H9 (cell line): ENCODE measurements around the gene ENTR1. TPM values are rescaled to one million over a fixed set of nuclear protein-coding genes. Genes with fewer than 3 reads are reported as not detected.

Experiments
- DNase-seq: peaks from one replicate; pipeline ENCODE4 v3.0.0-alpha.2; 2017
- H2AFZ ChIP-seq: one replicate; pipeline ENCODE4 v1.6.1; 2013; ENCODE audit warnings: mild to moderate bottlenecking, low read length, control low read depth, moderate library complexity
- H2AK5ac ChIP-seq: 2 replicates; pipeline ENCODE4 v1.6.1; 2013; ENCODE audit warnings: low read length, control low read depth, mixed read lengths; ENCODE audit not compliant: insufficient read length
- H2BK120ac ChIP-seq: one replicate; pipeline ENCODE4 v1.6.1; 2013; ENCODE audit warnings: low read depth, mild to moderate bottlenecking, low read length, control low read depth, inconsistent platforms; ENCODE audit not compliant: poor library complexity, severe bottlenecking
- H2BK12ac ChIP-seq: 2 replicates; pipeline ENCODE4 v1.6.1; 2013; ENCODE audit warnings: low read length, control low read depth, mixed read lengths, low read depth; ENCODE audit not compliant: insufficient read length
- H2BK15ac ChIP-seq: 2 replicates; pipeline ENCODE4 v1.6.1; 2013; ENCODE audit warnings: low read depth, low read length, control low read depth
- H2BK20ac ChIP-seq: one replicate; pipeline ENCODE4 v1.6.1; 2013; ENCODE audit warnings: low read depth, mild to moderate bottlenecking, low read length, control low read depth, inconsistent platforms; ENCODE audit not compliant: poor library complexity, severe bottlenecking
- H2BK5ac ChIP-seq: 2 replicates; pipeline ENCODE4 v1.6.1; 2013; ENCODE audit warnings: low read length, control low read depth, mixed read lengths; ENCODE audit not compliant: insufficient read length
- H3K14ac ChIP-seq: 2 replicates; pipeline ENCODE4 v1.6.1; 2013; ENCODE audit warnings: low read length, control low read depth; ENCODE audit not compliant: insufficient read depth
- H3K18ac ChIP-seq: 2 replicates; pipeline ENCODE4 v1.6.1; 2013; ENCODE audit warnings: low read depth, mild to moderate bottlenecking, mixed read lengths, low read length, control low read depth; ENCODE audit not compliant: insufficient read length
- H3K23ac ChIP-seq: 2 replicates; pipeline ENCODE4 v1.6.1; 2013; ENCODE audit warnings: low read length, control low read depth, mixed read lengths, low read depth; ENCODE audit not compliant: insufficient read length
- H3K23me2 ChIP-seq: 2 replicates; pipeline ENCODE4 v1.6.1; 2013; ENCODE audit warnings: low read depth, mild to moderate bottlenecking, mixed read lengths, low read length, control low read depth; ENCODE audit not compliant: insufficient read length, poor library complexity, severe bottlenecking
- H3K27ac ChIP-seq: 2 replicates; pipeline ENCODE4 v1.5.1; 2013; ENCODE audit warnings: low read length, control low read depth, mixed read lengths, low read depth; ENCODE audit not compliant: insufficient read length
- H3K27me3 ChIP-seq: 2 replicates; pipeline ENCODE4 v1.6.1; 2013; ENCODE audit warnings: low read length, control low read depth, inconsistent platforms; ENCODE audit not compliant: insufficient read depth
- H3K4ac ChIP-seq: 2 replicates; pipeline ENCODE4 v1.6.1; 2013; ENCODE audit warnings: low read depth, mild to moderate bottlenecking, control low read depth, inconsistent platforms, low read length, moderate library complexity
- H3K4me1 ChIP-seq: 2 replicates; pipeline ENCODE4 v1.6.1; 2013; ENCODE audit warnings: low read length, control low read depth, inconsistent platforms; ENCODE audit not compliant: insufficient read depth
- H3K4me2 ChIP-seq: 2 replicates; pipeline ENCODE4 v1.6.1; 2013; ENCODE audit warnings: low read length, control low read depth, mixed read lengths; ENCODE audit not compliant: insufficient read length, insufficient read depth
- H3K56ac ChIP-seq: 2 replicates; pipeline ENCODE4 v1.6.1; 2013; ENCODE audit warnings: low read depth, mild to moderate bottlenecking, mixed read lengths, low read length, control low read depth; ENCODE audit not compliant: insufficient read length
- H3K79me1 ChIP-seq: 2 replicates; pipeline ENCODE4 v1.6.1; 2013; ENCODE audit warnings: low read depth, mild to moderate bottlenecking, moderate library complexity, low read length, control low read depth, inconsistent platforms; ENCODE audit not compliant: insufficient read depth, poor library complexity, severe bottlenecking
- H3K79me2 ChIP-seq: 2 replicates; pipeline ENCODE4 v1.6.1; 2013; ENCODE audit warnings: low read length, control low read depth, inconsistent platforms; ENCODE audit not compliant: insufficient read depth
- H3K9ac ChIP-seq: 2 replicates; pipeline ENCODE4 v1.6.1; 2013; ENCODE audit warnings: low read length, control low read depth, mixed read lengths; ENCODE audit not compliant: insufficient read length; ENCODE audit errors: extremely low read depth
- H3K9me3 ChIP-seq: one replicate; pipeline ENCODE4 v1.6.1; 2013; ENCODE audit warnings: low read depth, low read length, inconsistent platforms; ENCODE audit not compliant: control insufficient read depth
- H3T11ph ChIP-seq: one replicate; pipeline ENCODE4 v1.6.1; 2013; ENCODE audit warnings: mild to moderate bottlenecking, low read length, control low read depth, inconsistent platforms
- H4K20me1 ChIP-seq: one replicate; pipeline ENCODE4 v1.6.1; 2013; ENCODE audit not compliant: control insufficient read depth, insufficient read length, insufficient read depth
- H4K5ac ChIP-seq: 2 replicates; pipeline ENCODE4 v1.6.1; 2013; ENCODE audit warnings: low read depth, mild to moderate bottlenecking, mixed read lengths, low read length, control low read depth; ENCODE audit not compliant: insufficient read length
- H4K8ac ChIP-seq: replicated peaks from 2 replicates; pipeline ENCODE4 v1.6.1; 2013; ENCODE audit warnings: low read length, control low read depth, mixed read lengths, low read depth; ENCODE audit not compliant: insufficient read length
- H4K91ac ChIP-seq: 2 replicates; pipeline ENCODE4 v1.6.1; 2013; ENCODE audit warnings: low read depth, mild to moderate bottlenecking, moderate library complexity, mixed read lengths, low read length, control low read depth; ENCODE audit not compliant: insufficient read length
- H3K27ac Mint-ChIP-seq, 3 experiments: 2 replicates in 2 of 3; 3 replicates in 1 of 3; pipeline ENCODE4 v1.8.0; 2020 to 2021; ENCODE audit warnings: mixed read lengths in 3 of 3, mild to moderate bottlenecking in 1 of 3, moderate library complexity in 1 of 3
- H3K27me3 Mint-ChIP-seq: 2 replicates; pipeline ENCODE4 v1.8.0; 2021; ENCODE audit warnings: low read depth, mild to moderate bottlenecking, moderate library complexity, mixed read lengths
- H3K36me3 Mint-ChIP-seq, 3 experiments: 2 replicates in 2 of 3; 3 replicates in 1 of 3; pipeline ENCODE4 v1.8.0; 2020 to 2021; ENCODE audit warnings: low read depth in 3 of 3, mixed read lengths in 3 of 3; ENCODE audit not compliant: insufficient read depth in 1 of 3
- H3K4me1 Mint-ChIP-seq, 2 experiments: 2 replicates each; pipeline ENCODE4 v1.8.0; 2020; ENCODE audit warnings: mixed read lengths in 2 of 2
- H3K4me3 Mint-ChIP-seq, 2 experiments: 2 replicates in 1 of 2; 3 replicates in 1 of 2; pipeline ENCODE4 v1.8.0; 2020 to 2021; ENCODE audit warnings: mild to moderate bottlenecking in 2 of 2, mixed read lengths in 2 of 2, moderate library complexity in 1 of 2
- H3K9me3 Mint-ChIP-seq, 2 experiments: 2 replicates in 1 of 2; 3 replicates in 1 of 2; pipeline ENCODE4 v1.8.0; 2020; ENCODE audit warnings: mild to moderate bottlenecking in 2 of 2, mixed read lengths in 2 of 2, moderate library complexity in 1 of 2
- WGBS: extraction: QIAGEN DNeasy Blood & Tissue Kit; methylation state at CpG from one replicate; pipeline ENCODE4 v1.1.7; 2013; ENCODE audit warnings: missing lambda C conversion rate, low lambda C conversion rate, mixed read lengths; ENCODE audit not compliant: insufficient read length; ENCODE audit errors: extremely low coverage; 5-methylcytosine and 5-hydroxymethylcytosine counted together
- total RNA-seq: library from RNA; stranded (reverse); gene quantifications from 2 replicates; pipeline ENCODE4 v1.2.1, GENCODE V29; 2021
- TF ChIP-seq, protein P1 (sequence below): fragments of 200-600 bp; sonication (generic); conservative IDR thresholded peaks from 3 replicates; pipeline ENCODE4 v1.8.0; 2021; ENCODE audit warnings: antibody characterized with exemption, mild to moderate bottlenecking

The ENTR1 gene
- total RNA-seq, 1 experiment from 2014 or later: 108 TPM

DNA sequence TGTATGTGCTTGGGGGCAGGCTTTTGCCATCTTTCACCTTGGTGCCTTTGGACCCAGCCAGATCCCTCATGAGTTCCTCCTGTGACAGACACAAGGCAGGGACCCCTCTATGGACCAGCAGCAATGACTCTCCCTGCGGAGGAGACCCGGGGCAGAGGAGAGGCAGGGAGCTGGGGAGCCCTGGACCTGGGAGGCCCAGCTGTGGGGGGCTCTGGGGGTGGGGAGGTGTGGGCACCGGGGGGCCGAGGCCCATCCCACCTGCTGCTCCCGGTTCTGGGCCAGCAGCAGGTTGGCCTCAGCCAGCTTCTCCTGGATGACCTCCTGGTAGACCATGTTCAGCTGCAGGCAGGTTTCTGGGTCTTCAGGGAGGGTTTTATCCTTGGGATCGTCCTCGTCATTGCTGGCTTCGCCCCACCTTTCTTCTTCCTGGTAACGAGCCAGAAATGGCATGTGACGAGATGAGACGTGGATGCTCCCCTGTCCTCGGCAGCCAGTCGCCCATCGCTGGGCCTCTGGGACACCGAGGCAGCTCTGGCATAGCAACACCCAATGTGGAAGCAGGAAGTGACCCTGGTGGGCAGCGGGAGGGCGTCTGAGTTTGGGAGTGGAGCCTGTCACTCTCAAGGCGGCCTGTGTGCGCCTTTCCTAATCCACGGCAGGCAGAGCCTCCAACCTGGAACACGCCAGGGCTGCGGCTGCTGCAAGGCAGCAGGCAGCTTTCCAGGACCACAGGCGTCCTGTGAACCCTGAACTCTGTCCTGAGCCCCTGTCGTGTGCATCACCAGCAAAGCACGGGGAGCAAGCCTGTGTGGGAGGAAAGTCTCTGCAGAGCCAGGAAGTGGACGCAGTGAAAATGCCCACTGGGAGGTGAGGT, 14.8 kb downstream of the ENTR1 start:
- no peaks in the 10 kb centered on the region for H3K9me3 ChIP-seq
- WGBS: no CpG with 5 or more reads among the region's 26 CpGs
- H3K4me1 ChIP-seq: no peaks in the 10 kb centered on the region
- H3K79me2 ChIP-seq: peaks cover 12% of the 10 kb centered on the region; the same call in 1 of the 2 replicates
- Mint-ChIP-seq H3K27me3 (no peaks in the 10 kb centered on the region), H3K4me1 (peaks cover 10% of the 10 kb centered on the region in 2 experiments), H3K36me3 (peaks cover 31 to 65% (median 60%) of the 10 kb centered on the region in 3 experiments; a peak in 6 of 7 replicates), H3K4me3 (no peak overlapping the region), H3K9me3 (no peaks in the 10 kb centered on the region), H3K27ac (no peak overlapping the region)
- no peak overlapping the region for H3K18ac ChIP-seq
- no peaks in the 10 kb centered on the region for H3K27me3 ChIP-seq
- no peak overlapping the region for H3K4ac ChIP-seq
- no peak overlapping the region for H2AK5ac ChIP-seq
- no peak overlapping the region for H4K8ac ChIP-seq
- no peak overlapping the region for H4K5ac ChIP-seq
- no peak overlapping the region for H3K56ac ChIP-seq
- no peak overlapping the region for H4K91ac ChIP-seq
- H3K4me2 ChIP-seq: no peak overlapping the region
- no peak overlapping the region for H3T11ph ChIP-seq
- no peak overlapping the region for H3K23ac ChIP-seq
- no peak overlapping the region for H2BK5ac ChIP-seq
- H2BK120ac ChIP-seq: no peak overlapping the region
- TF ChIP-seq, protein P1, sequence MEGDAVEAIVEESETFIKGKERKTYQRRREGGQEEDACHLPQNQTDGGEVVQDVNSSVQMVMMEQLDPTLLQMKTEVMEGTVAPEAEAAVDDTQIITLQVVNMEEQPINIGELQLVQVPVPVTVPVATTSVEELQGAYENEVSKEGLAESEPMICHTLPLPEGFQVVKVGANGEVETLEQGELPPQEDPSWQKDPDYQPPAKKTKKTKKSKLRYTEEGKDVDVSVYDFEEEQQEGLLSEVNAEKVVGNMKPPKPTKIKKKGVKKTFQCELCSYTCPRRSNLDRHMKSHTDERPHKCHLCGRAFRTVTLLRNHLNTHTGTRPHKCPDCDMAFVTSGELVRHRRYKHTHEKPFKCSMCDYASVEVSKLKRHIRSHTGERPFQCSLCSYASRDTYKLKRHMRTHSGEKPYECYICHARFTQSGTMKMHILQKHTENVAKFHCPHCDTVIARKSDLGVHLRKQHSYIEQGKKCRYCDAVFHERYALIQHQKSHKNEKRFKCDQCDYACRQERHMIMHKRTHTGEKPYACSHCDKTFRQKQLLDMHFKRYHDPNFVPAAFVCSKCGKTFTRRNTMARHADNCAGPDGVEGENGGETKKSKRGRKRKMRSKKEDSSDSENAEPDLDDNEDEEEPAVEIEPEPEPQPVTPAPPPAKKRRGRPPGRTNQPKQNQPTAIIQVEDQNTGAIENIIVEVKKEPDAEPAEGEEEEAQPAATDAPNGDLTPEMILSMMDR: no peak
- no peak for DNase-seq
- no peak overlapping the region for H2BK20ac ChIP-seq
- H2BK12ac ChIP-seq: no peak overlapping the region
- peaks cover 7% of the 10 kb centered on the region for H3K79me1 ChIP-seq
- no peak overlapping the region for H3K9ac ChIP-seq
- no peak overlapping the region for H2AFZ ChIP-seq
- no peak overlapping the region for H3K14ac ChIP-seq
- no peak overlapping the region for H3K27ac ChIP-seq
- no peak overlapping the region for H2BK15ac ChIP-seq
- peaks cover 6% of the 10 kb centered on the region for H3K23me2 ChIP-seq
- H4K20me1 ChIP-seq: no peaks in the 10 kb centered on the region
